Fibroblast of the aortic adventitia (primary cell): ENCODE results near the gene KCNJ15. TPM values are rescaled to one million over a fixed set of nuclear protein-coding genes. Genes with fewer than 3 reads are reported as not detected.
A peak's percentile ranks its signal among the peaks of the same experiment; 100 is the strongest.

Experiments
- DNase-seq: peaks from one replicate; pipeline ENCODE4 v3.0.0-alpha.2; 2010; ENCODE audit warnings: low read depth
- H3K4me3 ChIP-seq: 2 replicates; pipeline ENCODE4 v1.5.1; 2011; ENCODE audit warnings: low read depth, mild to moderate bottlenecking, control low read depth, low read length, moderate library complexity
- CTCF ChIP-seq: IDR thresholded peaks from 2 replicates; pipeline ENCODE4 v1.5.1; 2011; ENCODE audit warnings: mild to moderate bottlenecking, low read length, control low read depth, inconsistent platforms; ENCODE audit not compliant: insufficient read depth
- total RNA-seq: library from RNA; depleted of rRNA; stranded (reverse); fragments of >200 nt; gene quantifications from 2 replicates; pipeline ENCODE4 v1.2.3, GENCODE V29; 2012; ENCODE audit warnings: low replicate concordance

Gene KCNJ15
- total RNA-seq, 1 donor: 0.36 TPM

- TF ChIP-seq CTCF: no peak
- H3K4me3 ChIP-seq: no peak overlapping the region
- DNase-seq: no peak
These were observed 15.4 kb downstream of the KCNJ15 start for GRCh38 chr21:38272215-38272614.

DNA sequence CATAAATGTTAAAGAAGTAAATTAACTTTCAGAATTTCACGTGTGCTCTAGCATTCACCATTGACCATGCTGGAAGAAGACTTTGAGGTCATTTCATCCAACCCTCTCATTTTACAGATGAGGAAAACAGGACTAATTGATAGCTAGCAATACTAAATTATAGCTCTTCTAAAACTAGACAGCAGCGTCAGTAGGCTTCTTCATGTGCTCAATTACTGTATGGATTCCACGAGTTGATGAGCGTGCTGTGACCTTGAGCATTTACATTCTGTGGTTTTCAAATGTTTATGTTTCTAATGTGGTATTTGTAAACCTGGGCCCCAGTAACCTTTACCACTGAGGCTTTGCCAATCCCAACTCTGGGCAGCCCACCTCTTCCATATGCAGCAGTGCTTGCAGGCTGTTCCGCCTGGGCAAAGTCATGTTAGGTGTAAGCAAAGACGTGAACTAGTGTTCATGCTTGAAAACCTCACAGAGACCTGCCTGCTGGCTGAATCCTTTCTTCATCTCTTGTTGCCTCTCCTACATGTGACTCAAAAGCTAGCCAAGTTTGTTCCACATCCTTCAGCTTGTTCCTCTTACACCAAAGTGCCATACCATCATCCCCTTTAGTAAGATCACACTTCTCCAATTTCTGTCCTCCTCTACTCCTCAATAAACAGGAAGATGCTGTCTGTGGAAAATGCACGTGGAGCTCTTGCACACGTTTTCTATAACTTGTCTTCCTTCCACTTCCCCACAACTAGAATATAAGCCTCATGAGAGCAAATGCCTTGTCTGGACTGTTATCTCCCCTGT lies 17.2 kb downstream of the KCNJ15 start:
- no peak for TF ChIP-seq CTCF
- no peak for DNase-seq
- H3K4me3 ChIP-seq: no peak overlapping the region

DNA sequence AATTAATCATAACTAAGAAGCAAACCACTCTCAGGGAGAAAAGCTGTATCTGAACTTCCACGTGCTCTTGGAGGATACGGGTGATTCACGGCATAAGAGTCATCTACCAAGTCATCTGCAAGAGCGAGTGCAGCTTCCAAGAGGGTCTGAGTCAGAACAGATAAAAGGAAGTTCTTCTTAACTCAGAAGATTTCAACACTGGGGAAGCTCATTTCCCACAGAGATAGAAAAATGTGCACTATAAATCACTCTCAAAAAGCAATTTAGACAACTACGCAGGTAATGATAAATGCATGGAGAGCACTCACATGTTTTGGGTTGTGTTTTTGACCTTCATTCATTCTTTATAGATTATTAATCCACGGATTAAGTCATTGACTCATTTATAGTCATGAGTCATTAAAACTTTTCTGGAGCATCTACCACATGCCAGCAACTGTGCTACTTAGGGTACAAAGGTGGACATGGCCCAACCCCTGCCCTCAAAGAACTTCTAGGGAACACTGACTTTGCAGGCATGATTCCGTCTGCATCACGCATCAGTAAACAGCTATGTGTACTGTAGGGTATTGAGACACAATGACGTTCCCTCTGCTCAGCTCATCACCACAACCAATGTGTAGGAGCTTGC lies 20.8 kb downstream of the KCNJ15 start:
- no peak for TF ChIP-seq CTCF
- DNase-seq: peak; percentile 99

GRCh38 chr21:38280454-38280853 lies 23.7 kb downstream of the KCNJ15 start:
- DNase-seq: no peak
- H3K4me3 ChIP-seq: no peak overlapping the region
- no peak for TF ChIP-seq CTCF

More for the DNA sequence above, 20.8 kb downstream of the KCNJ15 start:
- H3K4me3 ChIP-seq: no peak overlapping the region

DNA sequence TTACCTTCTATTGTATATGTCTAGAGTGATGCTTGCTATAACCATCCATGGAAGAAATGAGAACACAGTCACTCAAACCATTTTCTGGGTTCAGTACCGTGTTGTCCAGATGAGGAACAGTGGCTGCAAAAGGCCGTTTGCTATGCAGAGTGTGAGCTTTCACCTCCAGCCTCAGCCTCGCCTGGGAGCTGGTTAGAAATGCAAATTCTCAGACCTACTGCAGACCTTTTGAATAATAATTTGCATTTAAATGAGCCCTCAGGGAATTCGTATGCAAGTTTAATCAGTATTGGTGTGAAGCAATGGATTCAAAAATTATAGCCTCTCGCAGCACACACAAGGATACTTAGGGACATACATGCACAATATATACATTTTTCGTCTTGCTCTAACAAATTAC lies 24.1 kb downstream of the KCNJ15 start:
- no peak overlapping the region for H3K4me3 ChIP-seq
- no peak for TF ChIP-seq CTCF
- DNase-seq: no peak

GRCh38 chr21:38282921-38283320 lies 26.1 kb downstream of the KCNJ15 start:
- no peak overlapping the region for H3K4me3 ChIP-seq
- peak; percentile 80 for DNase-seq
- TF ChIP-seq CTCF: no peak

- TF ChIP-seq CTCF: no peak
- DNase-seq: no peak
- H3K4me3 ChIP-seq: no peak overlapping the region
These were observed 27.4 kb downstream of the KCNJ15 start for GRCh38 chr21:38284216-38284615.
